NAMALWA (cell line): Measurements from ENCODE around the gene MAP3K12.
"Not testable (repeated sequence)": the region's sequence is repeated elsewhere in the genome, so short reads cannot be mapped to it uniquely, and the experiment has no call there.

Experiments used
- DNase-seq: peaks from one replicate; pipeline ENCODE4 v3.0.0-alpha.2; 2015; ENCODE audit warnings: low spot score

MAP3K12 gene

GRCh38 chr12:53499266-53500141, at the start of gene MAP3K12:
Gene MAP3K12, minus strand, starts transcription at chr12:53499458. Its CDS starts 12,067 bp downstream, at chr12:53487391.
- DNase-seq: peak; percentile 61

- not testable (repeated sequence) for DNase-seq
Observed at GRCh38 chr12:53548354-53548753, 49.1 kb upstream of the MAP3K12 start.

DNA sequence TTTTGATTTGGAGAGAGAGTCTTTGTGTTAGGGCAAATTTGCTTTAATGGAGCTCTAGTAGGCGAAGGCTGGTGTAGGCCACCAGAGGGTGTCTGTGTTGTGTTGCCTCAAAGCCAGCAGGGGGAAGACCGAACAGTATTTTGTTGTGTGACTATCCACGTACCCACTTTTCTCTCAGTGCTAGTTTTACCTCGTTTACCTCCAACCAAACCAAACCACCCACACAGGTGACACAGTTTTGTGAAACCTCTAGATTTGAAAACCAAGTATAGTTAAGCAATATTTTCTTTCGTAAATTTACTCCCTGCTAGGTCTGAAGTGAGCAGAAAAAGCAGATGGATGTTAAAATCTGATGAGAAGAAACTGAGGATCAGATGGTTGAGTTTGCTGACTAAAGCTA, 44.3 kb upstream of the MAP3K12 start:
- DNase-seq: peak; percentile 85

DNA sequence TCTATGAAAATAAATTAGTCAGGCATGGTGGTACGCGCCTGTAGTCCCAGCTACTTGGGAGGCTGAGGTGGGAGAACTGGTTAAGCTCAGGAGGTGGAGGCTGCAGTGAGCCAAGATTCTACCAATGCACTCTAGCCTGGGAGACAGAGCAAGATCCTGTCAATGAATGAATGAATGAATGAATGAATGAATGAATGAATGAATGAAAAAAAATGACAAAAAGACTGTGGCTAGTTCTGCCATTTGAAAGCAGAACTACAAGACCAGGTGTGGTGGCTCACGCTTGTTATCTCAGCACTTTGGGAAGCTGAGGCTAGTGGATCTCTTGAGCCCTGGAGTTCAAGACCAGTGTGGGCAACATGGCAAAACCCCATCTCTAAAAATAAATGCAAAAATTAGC, 40.3 kb upstream of the MAP3K12 start:
- no peak for DNase-seq

DNA sequence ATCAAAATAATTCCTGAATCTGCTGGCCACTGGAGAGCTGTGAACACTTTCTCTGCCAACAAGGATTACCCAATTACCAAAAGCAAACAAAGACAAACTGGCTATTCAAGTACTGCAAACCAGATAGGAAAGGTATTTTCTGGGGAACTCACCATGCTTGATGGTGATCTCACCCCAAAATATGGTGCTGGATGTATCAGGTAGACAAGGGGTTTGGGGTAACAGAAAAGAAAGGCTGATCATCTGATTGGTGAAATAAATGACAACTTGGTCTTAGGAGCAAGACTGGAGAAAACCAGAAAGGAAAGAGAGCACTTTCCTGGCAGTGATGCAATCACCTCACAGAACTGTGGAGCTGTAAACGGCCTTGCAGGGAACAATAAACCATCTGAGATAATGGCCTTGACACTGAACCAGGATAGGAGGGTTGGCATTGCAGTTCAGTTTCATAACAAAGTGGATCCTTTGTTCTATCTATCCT, 39.0 kb upstream of the MAP3K12 start:
- DNase-seq: no peak

DNA sequence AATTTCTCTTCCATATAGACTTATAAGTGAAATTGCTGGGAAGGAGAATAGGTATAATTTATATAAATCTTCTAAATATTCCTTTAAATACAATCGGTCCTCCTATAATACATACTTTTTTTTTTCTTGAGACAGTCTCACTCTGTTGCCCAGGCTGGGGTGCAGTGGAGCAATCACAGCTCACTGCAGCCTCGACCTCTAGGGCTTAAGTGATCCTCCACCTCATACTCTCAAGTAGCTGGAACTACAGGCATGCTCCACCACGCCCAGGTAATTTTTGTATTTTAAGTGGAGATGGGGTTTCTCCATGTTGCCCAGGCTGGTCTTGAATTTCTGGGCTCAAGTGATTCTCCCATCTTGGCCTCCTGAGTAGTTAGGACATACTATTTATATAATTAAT, 37.7 kb upstream of the MAP3K12 start:
- DNase-seq: no peak

GRCh38 chr12:53533471-53533870, 34.2 kb upstream of the MAP3K12 start:
- DNase-seq: no peak

DNA sequence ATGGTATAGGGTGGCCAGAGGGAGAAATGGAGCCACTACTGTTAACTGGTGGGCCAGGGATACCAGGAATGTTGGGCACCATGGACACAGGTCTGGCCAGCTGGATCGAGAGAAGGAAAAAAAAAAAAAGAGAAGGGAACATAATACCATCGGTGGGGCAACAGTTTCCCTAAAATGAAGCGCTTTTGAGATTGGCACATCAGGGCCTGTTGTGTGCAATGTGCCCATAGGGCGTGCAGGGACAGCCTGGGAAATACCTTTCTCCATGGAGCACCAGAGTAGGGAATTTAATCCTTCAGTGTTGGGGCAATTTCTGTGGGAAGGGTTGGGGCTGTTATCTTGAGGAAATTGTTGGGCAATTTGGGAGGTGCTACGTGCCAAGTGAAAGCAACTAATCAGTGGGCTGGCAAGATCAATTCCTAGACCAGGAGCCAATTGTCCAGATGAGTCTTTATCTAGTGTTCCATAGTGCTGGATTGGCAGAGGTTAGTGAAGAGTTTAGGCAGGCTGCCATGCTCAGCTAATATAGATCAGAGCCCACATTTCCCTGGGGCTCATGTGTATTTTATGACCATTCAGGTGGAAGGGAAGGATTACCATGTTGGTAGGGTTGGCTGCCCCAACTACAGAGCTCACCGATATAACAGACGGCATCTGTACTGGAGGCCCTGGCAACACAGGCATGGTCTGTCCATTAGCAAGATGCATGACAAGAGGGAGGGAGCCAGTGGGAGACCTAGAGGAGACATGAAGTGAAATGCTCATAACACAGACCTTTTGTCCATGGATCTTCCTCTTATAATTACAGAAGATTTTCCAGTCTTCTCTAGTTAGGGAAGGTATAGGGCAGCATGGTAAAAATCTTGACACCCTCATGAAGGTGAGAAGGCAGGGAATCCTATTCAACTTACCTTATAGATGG, 33.5 kb upstream of the MAP3K12 start:
- DNase-seq: no peak

- DNase-seq: no peak
Observed at GRCh38 chr12:53532021-53532420, 32.8 kb upstream of the MAP3K12 start.

GRCh38 chr12:53530920-53531319, 31.7 kb upstream of the MAP3K12 start:
- no peak for DNase-seq

DNA sequence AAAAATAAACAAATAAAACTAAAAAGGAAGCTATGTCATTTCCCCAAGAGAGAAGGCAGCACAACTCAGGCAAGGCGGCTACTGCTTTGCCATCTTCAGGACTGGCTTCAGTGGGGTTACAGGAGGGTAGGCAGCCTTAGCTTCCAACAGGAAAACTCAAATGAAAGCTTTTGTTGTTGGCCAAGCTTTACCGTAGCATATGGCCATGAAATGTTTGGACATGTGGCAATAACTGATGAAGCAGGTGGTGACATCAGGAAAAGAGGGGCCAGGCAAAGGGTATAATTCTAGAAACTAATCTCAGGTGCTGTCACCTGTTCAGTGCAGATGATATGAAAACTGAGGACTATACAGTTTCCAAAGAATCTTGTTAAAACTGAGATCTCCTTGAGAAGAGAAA, 30.8 kb upstream of the MAP3K12 start:
- no peak for DNase-seq

DNA sequence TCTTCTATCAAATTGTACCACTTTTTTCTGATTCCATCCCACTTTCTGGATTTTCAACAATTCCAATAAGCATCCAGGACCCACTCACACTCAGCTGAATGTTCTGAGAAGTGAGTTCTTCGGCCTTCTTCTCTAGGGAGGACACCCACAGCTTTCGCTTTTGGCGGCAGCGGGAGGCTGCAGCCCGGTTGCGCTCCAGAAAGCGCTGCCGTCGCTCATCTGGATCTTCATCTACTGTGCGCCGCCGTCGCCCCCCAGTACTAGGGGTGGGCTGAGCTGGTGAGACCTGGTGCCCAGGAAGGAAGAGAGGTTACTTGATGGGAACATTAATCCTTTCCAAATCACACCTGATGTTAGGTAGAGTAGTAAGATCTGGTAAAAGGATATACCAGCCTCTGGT, 25.2 kb upstream of the MAP3K12 start:
- no peak for DNase-seq

DNA sequence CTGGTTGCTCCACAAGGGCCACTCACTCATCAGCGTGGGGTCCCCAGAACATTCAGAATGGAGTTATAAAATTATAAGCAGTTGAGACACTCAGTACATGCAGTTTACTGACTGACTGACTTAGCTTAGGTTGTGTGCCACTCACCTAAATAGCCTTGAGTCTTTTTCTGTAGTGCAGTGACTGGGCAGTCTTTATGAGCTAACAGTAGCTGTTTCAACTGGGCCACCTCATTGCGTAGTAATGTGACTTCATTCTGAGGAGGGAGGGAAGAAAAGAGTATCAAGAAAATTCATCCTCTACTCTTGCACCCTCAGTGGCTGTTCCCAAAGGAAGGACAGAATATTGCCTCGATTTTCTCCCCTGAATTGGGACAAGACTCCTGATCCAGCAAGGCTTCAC, 23.9 kb upstream of the MAP3K12 start:
- no peak for DNase-seq

GRCh38 chr12:53518381-53518780, 19.1 kb upstream of the MAP3K12 start:
- no peak for DNase-seq

GRCh38 chr12:53516758-53517455, 17.6 kb upstream of the MAP3K12 start:
- no peak for DNase-seq

DNA sequence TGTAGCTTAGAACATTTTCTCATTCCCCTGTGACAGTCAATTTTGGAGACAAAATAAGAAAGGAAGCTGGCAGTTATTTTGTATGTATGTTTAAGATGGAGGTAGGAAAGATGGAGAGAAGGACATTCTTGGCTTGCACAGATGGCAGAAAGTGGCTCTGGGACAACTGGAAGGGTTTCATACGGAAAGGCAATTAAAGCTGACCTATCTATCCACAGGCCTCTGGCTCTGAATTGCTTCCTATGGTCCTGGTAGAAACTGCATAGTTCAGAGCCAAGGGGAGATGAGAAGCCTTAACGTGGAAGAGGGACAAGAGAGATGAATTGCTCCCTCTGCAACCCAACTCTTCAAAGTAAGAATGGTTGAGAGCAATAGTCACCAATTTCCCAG, 16.0 kb upstream of the MAP3K12 start:
- DNase-seq: no peak

GRCh38 chr12:53514628-53515290, 15.5 kb upstream of the MAP3K12 start:
- DNase-seq: no peak

DNA sequence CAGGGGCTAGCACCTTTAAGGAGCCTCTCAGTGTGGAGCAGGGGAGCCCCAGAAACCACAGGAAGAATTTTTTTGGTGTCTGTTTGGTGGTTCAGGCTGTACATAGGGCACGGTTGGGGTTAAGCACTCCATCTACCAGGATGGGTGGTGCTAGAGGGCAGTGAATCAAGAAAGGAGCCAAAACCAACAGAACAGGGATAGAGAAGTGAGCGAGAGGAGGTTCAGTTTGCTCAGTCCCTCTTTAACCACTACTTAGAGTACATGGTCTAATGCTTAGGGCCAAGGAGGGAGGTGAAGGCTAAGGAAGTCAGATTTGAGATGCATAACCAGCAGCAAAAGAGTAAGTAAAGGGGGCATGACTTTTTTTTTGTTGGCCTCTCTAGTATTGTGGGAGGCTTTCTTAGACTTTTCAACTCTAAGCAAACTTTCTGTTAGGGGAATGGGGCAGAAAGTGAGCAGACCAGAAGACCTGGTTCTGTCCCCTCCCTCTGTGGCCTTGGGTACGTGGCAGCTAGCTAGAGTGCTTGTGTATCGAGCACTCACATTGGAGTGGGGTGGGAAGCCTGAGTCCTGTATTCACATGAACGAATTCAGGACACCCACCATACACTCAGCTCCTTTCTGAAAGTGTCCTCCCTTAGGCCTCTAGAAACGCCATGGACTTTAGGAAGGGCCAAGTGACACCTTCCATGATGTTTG, 14.6 kb upstream of the MAP3K12 start:
- DNase-seq: no peak

GRCh38 chr12:53510181-53510812, 11.0 kb upstream of the MAP3K12 start:
- DNase-seq: no peak

GRCh38 chr12:53508534-53509170, 9.4 kb upstream of the MAP3K12 start:
- DNase-seq: peak; percentile 92
